GM23338 (cell line): ENCODE measurements around the gene SLC8A1.

ENCODE experiments used
- CREB1 ChIP-seq: fragments of 250-450 bp; sonication (Bioruptor Pico); IDR thresholded peaks from 2 replicates; pipeline ENCODE4 v1.5.0; 2020; ENCODE audit warnings: low read depth, mild to moderate bottlenecking, moderate library complexity
- CTCF ChIP-seq, 2 experiments: fragments of 200-600 bp in 1 of 2; sonication (generic) in 1 of 2; conservative IDR thresholded peaks; 2 replicates each; pipeline versions ENCODE4 v1.5.1 to v1.6.1; 2016 to 2017; ENCODE audit warnings: antibody characterized with exemption in 2 of 2, low read depth in 2 of 2, mild to moderate bottlenecking in 2 of 2, moderate library complexity in 1 of 2
- ETS1 ChIP-seq: IDR thresholded peaks from 2 replicates; pipeline ENCODE4 v1.6.1; 2016; ENCODE audit warnings: antibody characterized with exemption
- EZH2 ChIP-seq: fragments of 200-600 bp; sonication (generic); IDR thresholded peaks from one replicate; pipeline ENCODE4 v1.8.0; 2017; ENCODE audit warnings: antibody characterized with exemption, mild to moderate bottlenecking, low read depth; ENCODE audit not compliant: unreplicated experiment
- EZH2phosphoT487 ChIP-seq: fragments of 200-600 bp; sonication (generic); IDR thresholded peaks from one replicate; pipeline ENCODE4 v1.8.1; 2018; ENCODE audit warnings: antibody characterized with exemption; ENCODE audit not compliant: unreplicated experiment
- JUNB ChIP-seq: IDR thresholded peaks from one replicate; pipeline ENCODE4 v1.6.1; 2016; ENCODE audit warnings: antibody characterized with exemption; ENCODE audit not compliant: unreplicated experiment
- NANOG ChIP-seq: IDR thresholded peaks from 2 replicates; pipeline ENCODE4 v1.6.1; 2016; ENCODE audit warnings: antibody characterized with exemption, borderline replicate concordance
- POLR2AphosphoS5 ChIP-seq: IDR thresholded peaks from 2 replicates; pipeline ENCODE4 v1.6.1; 2016; ENCODE audit warnings: antibody characterized with exemption, low read depth
- REST ChIP-seq: IDR thresholded peaks from one replicate; pipeline ENCODE4 v1.6.1; 2018; ENCODE audit warnings: antibody characterized with exemption; ENCODE audit not compliant: unreplicated experiment
- STAT1 ChIP-seq: IDR thresholded peaks from one replicate; pipeline ENCODE4 v1.6.1; 2016; ENCODE audit warnings: antibody characterized with exemption; ENCODE audit not compliant: unreplicated experiment
- ZNF114 ChIP-seq: fragments of 250-450 bp; sonication (Bioruptor Pico); IDR thresholded peaks from 2 replicates; pipeline ENCODE4 v1.5.0; 2020; ENCODE audit warnings: mild to moderate bottlenecking, moderate library complexity
- ZNF331 ChIP-seq: fragments of 250-450 bp; sonication (Bioruptor Pico); IDR thresholded peaks from 2 replicates; pipeline ENCODE4 v1.5.0; 2020; ENCODE audit warnings: low read depth, mild to moderate bottlenecking, moderate library complexity

GRCh38 chr2:40367032-40367431 is 84.9 kb downstream of the SLC8A1 start:
- TF ChIP-seq EZH2 (no peak), POLR2AphosphoS5 (no peak), CTCF (conservative IDR thresholded peaks at IDR 0.05; ENCODE audit: low read depth in 2 of 2) (no peak), NANOG (no peak), EZH2phosphoT487 (no peak), CREB1 (no peak), STAT1 (no peak), REST (no peak), ZNF114 (CRISPR knock-in tag) (no peak), ETS1 (no peak), ZNF331 (CRISPR knock-in tag) (no peak), JUNB (no peak)
